ENCODE data around the gene GALNT12.

DNA sequence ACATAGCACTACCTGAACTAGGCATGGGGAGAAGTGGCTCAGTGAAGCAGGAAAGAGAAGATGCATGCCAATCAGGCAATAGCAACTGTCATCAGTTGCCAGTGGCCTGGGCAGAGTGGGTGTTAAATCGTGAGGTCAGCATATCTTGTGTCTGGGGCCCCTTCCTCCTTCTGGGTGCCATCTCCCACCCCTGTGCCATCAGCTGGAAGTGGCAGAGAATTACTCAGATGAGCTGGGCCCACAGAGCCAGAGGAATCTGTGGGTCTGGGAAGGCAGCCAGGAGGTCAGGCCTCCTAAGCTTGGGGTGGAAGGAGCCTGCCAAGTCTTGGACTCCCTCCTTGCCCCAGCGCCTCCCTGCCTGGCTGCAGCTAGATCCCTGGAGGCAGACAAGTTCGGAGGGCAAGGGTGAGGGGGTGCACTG lies 66.5 kb downstream of the GALNT12 start:
- no peak for TF ChIP-seq EP300 (IDR thresholded peaks at IDR 0.05)
- TF ChIP-seq, protein P1, sequence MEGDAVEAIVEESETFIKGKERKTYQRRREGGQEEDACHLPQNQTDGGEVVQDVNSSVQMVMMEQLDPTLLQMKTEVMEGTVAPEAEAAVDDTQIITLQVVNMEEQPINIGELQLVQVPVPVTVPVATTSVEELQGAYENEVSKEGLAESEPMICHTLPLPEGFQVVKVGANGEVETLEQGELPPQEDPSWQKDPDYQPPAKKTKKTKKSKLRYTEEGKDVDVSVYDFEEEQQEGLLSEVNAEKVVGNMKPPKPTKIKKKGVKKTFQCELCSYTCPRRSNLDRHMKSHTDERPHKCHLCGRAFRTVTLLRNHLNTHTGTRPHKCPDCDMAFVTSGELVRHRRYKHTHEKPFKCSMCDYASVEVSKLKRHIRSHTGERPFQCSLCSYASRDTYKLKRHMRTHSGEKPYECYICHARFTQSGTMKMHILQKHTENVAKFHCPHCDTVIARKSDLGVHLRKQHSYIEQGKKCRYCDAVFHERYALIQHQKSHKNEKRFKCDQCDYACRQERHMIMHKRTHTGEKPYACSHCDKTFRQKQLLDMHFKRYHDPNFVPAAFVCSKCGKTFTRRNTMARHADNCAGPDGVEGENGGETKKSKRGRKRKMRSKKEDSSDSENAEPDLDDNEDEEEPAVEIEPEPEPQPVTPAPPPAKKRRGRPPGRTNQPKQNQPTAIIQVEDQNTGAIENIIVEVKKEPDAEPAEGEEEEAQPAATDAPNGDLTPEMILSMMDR (IDR thresholded peaks at IDR 0.05): no peak
- no peak for TF ChIP-seq POLR2A (IDR thresholded peaks at IDR 0.05)
